Naive thymus-derived CD8-positive, alpha-beta T cell (primary cell): Measurements from ENCODE around the gene PACRG. TPM values are rescaled to one million over a fixed set of nuclear protein-coding genes. Genes with fewer than 3 reads are reported as not detected.
A peak's percentile ranks its signal among the peaks of the same experiment; 100 is the strongest.

ENCODE experiments used
- ATAC-seq, 2 donors: fragments of 150-1000 bp; cut with Tn5 transposase in 1 of 2; sonication (Bioruptor Pico), chemical (Tn5 transposase) in 1 of 2; 1 replicate in 1 of 2; 2 replicates in 1 of 2; pipeline ENCODE4 v1.10.0; 2021; ENCODE audit warnings: mild to moderate bottlenecking in 2 of 2, moderate library complexity in 2 of 2
- POLR2A ChIA-PET: fragments of 350-600 bp; sonication (Branson Sonifier 250); formaldehyde crosslinking; loops from one replicate; lab custom pipeline; 2021; ENCODE audit warnings: antibody characterized with exemption; lab: Charles Lee
- DNase-seq, 10 donors: peaks; one replicate each; pipeline versions ENCODE4 v3.0.0 to v3.0.0-alpha.2; 2020 to 2022
- H3K27ac Mint-ChIP-seq, 10 donors: one replicate each; pipeline ENCODE4 v1.8.0; 2020 to 2022; ENCODE audit warnings: mild to moderate bottlenecking in 10 of 10, mixed read lengths in 10 of 10, moderate library complexity in 4 of 10, inconsistent platforms in 1 of 10
- H3K27me3 Mint-ChIP-seq, 5 donors: one replicate each; pipeline ENCODE4 v1.8.0; 2021 to 2022; ENCODE audit warnings: mixed read lengths in 5 of 5
- H3K36me3 Mint-ChIP-seq, 3 donors: one replicate each; pipeline ENCODE4 v1.8.0; 2020 to 2022; ENCODE audit warnings: mixed read lengths in 3 of 3, mild to moderate bottlenecking in 2 of 3, inconsistent platforms in 1 of 3
- H3K4me1 Mint-ChIP-seq, 4 donors: one replicate each; pipeline ENCODE4 v1.8.0; 2021 to 2022; ENCODE audit warnings: mixed read lengths in 4 of 4
- H3K4me3 Mint-ChIP-seq, 10 donors: one replicate each; pipeline ENCODE4 v1.8.0; 2020 to 2022; ENCODE audit warnings: mild to moderate bottlenecking in 10 of 10, mixed read lengths in 10 of 10, moderate library complexity in 6 of 10, inconsistent platforms in 1 of 10
- H3K9me3 Mint-ChIP-seq, 9 donors: one replicate each; pipeline ENCODE4 v1.8.0; 2020 to 2022; ENCODE audit warnings: mixed read lengths in 9 of 9, mild to moderate bottlenecking in 3 of 9, inconsistent platforms in 1 of 9, moderate library complexity in 1 of 9
- polyA plus RNA-seq, 3 donors: library from polyadenylated mRNA; unstranded; fragments of 300-500 nt; fragmentation: Illumina TruSeq; gene quantifications; one replicate each; pipeline ENCODE4 v1.2.3, GENCODE V29; 2021
- total RNA-seq, 8 experiments: library from RNA in 2 of 8; stranded (reverse) in 2 of 8; gene quantifications; one replicate each; pipeline ENCODE4 v1.2.3 and lab custom pipeline; 2021 to 2026

PACRG gene
- total and polyA plus RNA-seq, 5 experiments from 2014 or later, result 0.34 to 1.2 (median 0.83) TPM; not detected in 1

DNA sequence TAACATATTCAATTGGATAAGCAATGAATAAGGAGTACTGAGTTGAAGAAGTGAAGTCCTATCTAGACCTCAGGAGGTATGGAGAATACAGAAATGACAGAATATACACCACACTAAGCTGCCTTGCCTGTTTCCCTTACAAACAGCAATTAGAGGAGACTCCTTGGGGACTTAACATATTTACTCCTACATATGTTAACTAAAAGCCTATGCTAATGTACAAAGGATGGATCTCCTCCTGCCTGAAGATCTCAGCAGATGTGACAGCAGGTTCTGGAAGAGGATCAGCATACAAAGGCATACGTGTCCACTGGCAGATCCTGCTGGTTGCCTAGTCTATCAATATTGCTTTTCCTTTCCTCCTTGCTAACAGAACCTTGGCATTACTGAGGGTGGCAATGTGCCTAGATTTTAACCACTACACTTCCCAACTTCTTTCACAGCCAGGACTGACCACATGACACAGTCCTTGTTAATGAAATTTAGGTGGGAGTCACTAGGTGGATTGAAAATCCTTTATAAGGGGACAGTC, 29.8 kb upstream of the PACRG start:
- POLR2A ChIA-PET, result no interaction called here
- ATAC-seq, result no peak
- no peaks in the 10 kb centered on the region for H3K27me3 Mint-ChIP-seq

DNA sequence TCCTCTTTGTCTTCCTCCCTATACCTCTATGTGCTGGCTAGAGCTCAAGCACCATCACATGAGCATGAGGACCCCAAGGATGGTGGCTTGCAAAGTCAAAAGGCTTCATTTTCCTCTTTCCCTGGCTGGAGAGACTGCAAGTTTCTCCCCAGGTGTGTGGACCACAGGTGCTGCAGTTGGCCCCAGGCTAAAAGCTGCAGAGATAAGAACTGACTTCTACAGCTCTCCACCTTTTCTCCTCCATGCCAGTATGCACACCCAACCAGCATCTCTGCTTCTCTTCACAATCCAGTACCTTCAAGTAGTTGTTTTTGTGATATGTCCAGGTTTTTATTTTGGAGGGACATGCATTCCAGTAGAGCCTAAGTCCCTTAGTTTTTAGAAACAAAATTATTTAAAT, 29.3 kb upstream of the PACRG start:
- peaks cover 4 to 7% (median 6%) of the 10 kb centered on the region in 3 donors for H3K36me3 Mint-ChIP-seq
- no peaks in the 10 kb centered on the region for H3K27me3 Mint-ChIP-seq
- ATAC-seq, result no peak
- no peaks in the 10 kb centered on the region for H3K9me3 Mint-ChIP-seq
- no peak for DNase-seq
- POLR2A ChIA-PET, result no interaction called here
- no peak overlapping the region for H3K27ac Mint-ChIP-seq
- peaks cover 0 to 7% (median 0%) of the 10 kb centered on the region in 4 donors for H3K4me1 Mint-ChIP-seq
- no peak overlapping the region for H3K4me3 Mint-ChIP-seq

More for the DNA sequence above, 29.8 kb upstream of the PACRG start:
- H3K4me1 Mint-ChIP-seq, result peaks cover 0 to 7% (median 0%) of the 10 kb centered on the region in 4 donors
- no peak overlapping the region for H3K4me3 Mint-ChIP-seq
- no peaks in the 10 kb centered on the region for H3K9me3 Mint-ChIP-seq
- H3K36me3 Mint-ChIP-seq, result peaks cover 4 to 7% (median 6%) of the 10 kb centered on the region in 3 donors
- no peak overlapping the region for H3K27ac Mint-ChIP-seq
- no peak for DNase-seq

DNA sequence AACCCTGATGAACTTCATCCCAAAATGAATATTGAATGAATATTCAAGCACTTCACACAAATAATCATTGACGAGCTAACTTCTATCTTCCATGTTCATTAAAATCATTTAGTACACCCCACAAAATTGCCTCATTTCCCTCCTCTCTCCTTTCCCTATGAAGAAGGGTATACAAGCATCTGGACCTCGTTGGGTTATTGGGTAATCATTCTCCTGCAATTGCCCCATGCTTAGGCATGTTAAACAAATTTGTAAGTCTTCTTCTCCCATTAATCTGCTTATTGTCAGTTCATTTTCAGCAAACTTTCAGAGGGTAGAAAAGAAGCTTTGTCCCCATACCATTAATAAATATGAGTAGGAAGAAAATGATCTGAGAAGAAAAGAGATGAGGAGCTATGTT, 27.8 kb upstream of the PACRG start:
- no peak for DNase-seq
- peaks cover 0 to 7% (median 0%) of the 10 kb centered on the region in 4 donors for H3K4me1 Mint-ChIP-seq
- H3K27ac Mint-ChIP-seq, result no peak overlapping the region
- no peaks in the 10 kb centered on the region for H3K27me3 Mint-ChIP-seq
- no peak overlapping the region for H3K4me3 Mint-ChIP-seq
- H3K36me3 Mint-ChIP-seq, result peaks cover 0 to 7% (median 4%) of the 10 kb centered on the region in 3 donors
- ATAC-seq, result no peak
- POLR2A ChIA-PET, result no interaction called here
- no peaks in the 10 kb centered on the region for H3K9me3 Mint-ChIP-seq

DNA sequence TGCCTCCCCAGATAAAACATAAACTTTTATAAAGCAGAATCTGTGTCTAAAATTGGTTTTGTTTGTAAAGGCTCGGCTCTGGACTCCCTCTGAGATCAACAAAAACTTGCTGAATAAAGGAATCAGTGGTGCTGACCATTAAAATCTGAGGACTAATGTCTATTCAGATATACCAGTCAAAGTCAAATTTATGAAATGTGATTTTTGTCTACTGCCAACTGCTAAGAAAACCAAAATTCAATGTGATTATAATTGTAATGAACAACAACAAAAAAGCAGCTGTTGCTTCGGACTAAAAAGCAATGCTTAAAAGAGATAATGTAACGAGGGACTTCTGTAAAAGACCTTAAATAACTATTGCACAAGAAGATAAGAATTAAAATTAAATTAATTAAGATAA, 26.8 kb upstream of the PACRG start:
- Mint-ChIP-seq H3K36me3 (peaks cover under 1 to 10% (median 4%) of the 10 kb centered on the region in 3 donors), H3K9me3 (no peaks in the 10 kb centered on the region)

DNA sequence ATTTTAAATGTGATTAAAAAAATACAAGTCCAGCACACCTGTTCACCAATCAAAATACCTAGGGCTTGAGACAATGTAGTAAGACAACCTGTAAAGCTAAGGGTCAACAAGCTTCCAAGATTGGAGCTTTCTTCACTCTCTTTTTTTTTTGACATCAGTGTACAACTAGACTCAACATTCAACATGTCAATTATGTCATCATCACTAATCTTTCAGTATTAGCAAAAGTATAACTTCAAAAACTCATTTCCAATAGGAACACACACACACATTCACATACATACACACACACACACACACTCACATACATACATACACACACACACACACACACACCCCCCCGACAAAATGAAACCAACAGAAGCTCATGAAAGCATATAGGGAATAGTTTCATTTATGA, 26.2 kb upstream of the PACRG start:
- peaks cover 0 to 9% (median 5%) of the 10 kb centered on the region in 4 donors for H3K4me1 Mint-ChIP-seq
- ATAC-seq, result no peak

More for the DNA sequence above, 26.8 kb upstream of the PACRG start:
- ATAC-seq, result no peak
- no peaks in the 10 kb centered on the region for H3K27me3 Mint-ChIP-seq
- peaks cover 0 to 7% (median under 1%) of the 10 kb centered on the region in 4 donors for H3K4me1 Mint-ChIP-seq
- POLR2A ChIA-PET, result no interaction called here
- DNase-seq, result no peak
- no peak overlapping the region for H3K27ac Mint-ChIP-seq
- H3K4me3 Mint-ChIP-seq, result no peak overlapping the region

DNA sequence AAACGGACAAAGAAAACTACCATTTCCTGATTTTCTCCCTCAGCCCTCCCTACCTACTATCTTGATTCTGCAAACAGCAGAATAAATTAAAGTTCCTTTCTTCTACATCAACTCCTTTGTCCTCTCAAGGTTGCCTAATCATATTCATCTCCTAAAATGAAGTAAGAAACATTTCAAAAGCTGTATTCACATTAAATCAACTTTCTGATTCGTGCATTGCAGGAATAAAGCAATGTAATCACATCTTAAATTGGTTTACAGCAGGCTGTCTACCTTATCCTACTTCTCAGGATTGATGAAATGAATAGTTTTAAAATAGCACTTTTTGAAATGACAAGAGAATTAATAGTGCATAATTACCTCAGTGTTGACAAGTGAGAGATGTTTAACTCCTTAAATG, 25.3 kb upstream of the PACRG start:
- ATAC-seq, result no peak
- Mint-ChIP-seq H3K4me3 (no peak overlapping the region), H3K27me3 (no peaks in the 10 kb centered on the region), H3K4me1 (peaks cover 0 to 9% (median 6%) of the 10 kb centered on the region in 4 donors), H3K36me3 (peaks cover 0 to 13% (median 7%) of the 10 kb centered on the region in 3 donors), H3K9me3 (no peaks in the 10 kb centered on the region), H3K27ac (no peak overlapping the region)
- no peak for DNase-seq
- POLR2A ChIA-PET, result no interaction called here

More for the DNA sequence above, 26.2 kb upstream of the PACRG start:
- DNase-seq, result no peak
- Mint-ChIP-seq H3K27ac (no peak overlapping the region), H3K27me3 (no peaks in the 10 kb centered on the region), H3K36me3 (peaks cover 0 to 13% (median 7%) of the 10 kb centered on the region in 3 donors), H3K4me3 (no peak overlapping the region), H3K9me3 (no peaks in the 10 kb centered on the region)
- POLR2A ChIA-PET, result no interaction called here

DNA sequence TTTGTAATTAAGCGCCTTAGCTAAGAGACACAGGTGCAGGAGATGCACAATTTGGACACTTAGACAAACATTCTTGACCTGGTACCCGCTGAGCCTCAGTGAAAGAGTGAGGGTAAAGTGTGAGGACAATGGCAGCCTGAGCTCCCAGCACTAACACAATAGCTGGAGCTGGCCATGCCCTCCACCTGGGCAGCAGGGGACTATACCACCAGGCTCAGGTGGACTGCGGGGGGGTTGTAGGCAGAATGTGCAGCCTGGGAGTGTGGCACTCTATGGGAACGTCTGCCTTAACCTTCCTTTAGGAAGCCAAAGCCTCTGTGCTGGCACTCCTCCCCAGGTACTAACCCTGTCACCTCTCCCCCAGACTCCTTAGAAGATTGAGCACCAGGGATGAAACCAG, 23.8 kb upstream of the PACRG start:
- H3K4me1 Mint-ChIP-seq, result peaks cover 0 to 6% (median 5%) of the 10 kb centered on the region in 4 donors
- no peak overlapping the region for H3K4me3 Mint-ChIP-seq
- no peaks in the 10 kb centered on the region for H3K27me3 Mint-ChIP-seq
- H3K9me3 Mint-ChIP-seq, result peaks cover 0 to 1% (median 0%) of the 10 kb centered on the region in 9 donors
- peaks cover 0 to 12% (median 8%) of the 10 kb centered on the region in 3 donors for H3K36me3 Mint-ChIP-seq
- DNase-seq (no peak), ATAC-seq (no peak)
- POLR2A ChIA-PET, result no interaction called here
- no peak overlapping the region for H3K27ac Mint-ChIP-seq

DNA sequence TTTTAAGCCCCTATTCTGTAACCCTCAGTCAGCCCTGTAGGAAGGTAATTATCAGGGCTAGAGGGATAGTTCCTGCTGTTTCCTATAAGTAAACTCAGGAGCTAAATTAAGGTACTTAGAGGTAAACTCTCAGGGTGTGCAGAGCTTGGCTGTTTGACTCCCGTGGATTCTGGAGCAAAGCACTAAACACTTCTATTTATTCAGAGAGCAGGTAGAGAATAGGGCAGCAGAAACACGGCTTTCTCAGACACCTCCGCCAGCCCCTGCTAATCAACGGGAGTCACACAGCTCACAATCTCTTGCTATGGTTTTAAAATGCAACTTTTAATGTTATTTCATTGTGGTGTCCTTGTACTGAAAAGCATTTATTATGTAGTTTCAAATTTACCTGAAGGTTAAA, 22.0 kb upstream of the PACRG start:
- DNase-seq, result no peak
- H3K36me3 Mint-ChIP-seq, result peaks cover 5 to 12% (median 8%) of the 10 kb centered on the region in 3 donors
- H3K9me3 Mint-ChIP-seq, result peaks cover 0 to 1% (median 0%) of the 10 kb centered on the region in 9 donors
- no peak overlapping the region for H3K4me3 Mint-ChIP-seq
- peaks cover 0 to 6% (median 4%) of the 10 kb centered on the region in 4 donors for H3K4me1 Mint-ChIP-seq
- POLR2A ChIA-PET, result no interaction called here
- no peaks in the 10 kb centered on the region for H3K27me3 Mint-ChIP-seq
- ATAC-seq, result no peak
- H3K27ac Mint-ChIP-seq, result peak overlapping the region in 1 of 10 donors; percentile 33

DNA sequence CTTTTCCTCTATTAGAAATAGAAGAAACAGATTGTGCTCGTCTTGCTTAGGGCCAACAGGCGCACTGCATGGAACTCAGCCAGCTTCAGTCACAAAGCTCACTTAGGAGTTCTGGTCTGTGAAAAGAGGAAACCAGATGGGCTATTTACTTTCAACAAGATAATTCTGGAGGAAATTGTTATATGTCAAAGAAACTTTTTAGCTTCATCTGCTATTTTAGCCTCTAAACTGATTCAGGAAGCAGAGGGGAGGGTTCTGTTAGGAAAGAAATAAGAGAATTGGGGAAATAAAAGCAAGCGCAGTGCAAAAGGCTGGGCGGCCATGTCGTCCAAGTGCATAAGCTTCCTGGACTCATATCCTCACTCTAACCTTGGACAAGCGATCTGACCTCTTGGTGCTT, 21.5 kb upstream of the PACRG start:
- peak overlapping the region in 1 of 10 donors; percentile 47 for H3K27ac Mint-ChIP-seq
- H3K4me1 Mint-ChIP-seq, result peaks cover 0 to 6% (median 4%) of the 10 kb centered on the region in 4 donors
- H3K4me3 Mint-ChIP-seq, result no peak overlapping the region
- ATAC-seq (no peak), DNase-seq (no peak)
- no peaks in the 10 kb centered on the region for H3K27me3 Mint-ChIP-seq
- POLR2A ChIA-PET, result no interaction called here
- peaks cover 0 to 1% (median 0%) of the 10 kb centered on the region in 9 donors for H3K9me3 Mint-ChIP-seq
- H3K36me3 Mint-ChIP-seq, result peaks cover 5 to 12% (median 8%) of the 10 kb centered on the region in 3 donors

DNA sequence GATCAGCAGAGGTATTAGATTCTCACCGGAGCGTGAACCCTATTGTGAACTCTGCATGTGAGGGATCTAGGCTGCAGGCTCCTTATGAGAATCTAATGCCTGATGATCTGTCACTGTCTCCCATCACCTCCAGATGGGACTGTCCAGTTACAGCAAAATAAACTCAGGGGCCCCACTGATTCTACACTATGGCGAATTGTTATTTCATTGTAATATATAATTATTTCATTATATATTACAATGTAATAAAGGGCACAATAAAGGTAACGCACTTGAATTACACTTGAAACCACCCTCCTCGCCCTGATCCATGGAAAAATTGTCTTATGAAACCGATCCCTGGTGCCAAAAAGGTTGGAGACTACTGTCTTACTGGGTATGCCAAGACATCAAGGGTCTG, 18.8 kb upstream of the PACRG start:
- Mint-ChIP-seq H3K27me3 (no peaks in the 10 kb centered on the region), H3K4me1 (peaks cover 5 to 7% (median 6%) of the 10 kb centered on the region in 4 donors), H3K27ac (no peak overlapping the region), H3K9me3 (peaks cover 0 to 1% (median 0%) of the 10 kb centered on the region in 9 donors), H3K36me3 (peaks cover 5 to 19% (median 8%) of the 10 kb centered on the region in 3 donors), H3K4me3 (no peak overlapping the region)
- DNase-seq (no peak), ATAC-seq (no peak)
- POLR2A ChIA-PET, result interaction anchor here (0.5 kb wide), 1 partner anchor 15 kb away, joined by 3 read pairs; no protein-coding TSS in a partner anchor

DNA sequence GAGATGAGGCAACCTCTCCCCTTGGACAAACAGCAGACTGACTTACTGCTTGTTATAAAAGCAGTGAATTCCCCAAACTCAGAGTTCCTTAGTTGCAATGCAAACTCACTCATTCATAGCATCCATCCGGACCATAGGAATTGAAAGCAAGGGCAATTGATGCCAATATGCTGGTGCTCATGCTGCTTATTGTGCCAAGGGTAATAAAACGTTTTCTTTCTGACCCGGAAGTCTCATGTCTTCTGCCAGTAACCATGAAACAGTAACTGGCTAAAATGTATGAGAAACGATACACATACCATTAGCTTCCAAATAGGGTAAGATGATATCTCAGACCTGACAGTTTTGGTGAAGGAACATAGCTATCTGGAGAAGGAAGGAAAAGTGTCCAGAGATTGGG, 18.3 kb upstream of the PACRG start:
- peaks cover 5 to 7% (median 6%) of the 10 kb centered on the region in 4 donors for H3K4me1 Mint-ChIP-seq
- H3K4me3 Mint-ChIP-seq, result no peak overlapping the region
- H3K36me3 Mint-ChIP-seq, result peaks cover 5 to 19% (median 8%) of the 10 kb centered on the region in 3 donors
- peak overlapping the region in 1 of 10 donors; percentile 73 for H3K27ac Mint-ChIP-seq
- DNase-seq, result no peak
- H3K27me3 Mint-ChIP-seq, result no peaks in the 10 kb centered on the region
- H3K9me3 Mint-ChIP-seq, result peaks cover 0 to 1% (median 0%) of the 10 kb centered on the region in 9 donors
- POLR2A ChIA-PET, result interaction anchor here (0.5 kb wide), 1 partner anchor 16 kb away, joined by 3 read pairs; no protein-coding TSS in a partner anchor
- ATAC-seq, result no peak

DNA sequence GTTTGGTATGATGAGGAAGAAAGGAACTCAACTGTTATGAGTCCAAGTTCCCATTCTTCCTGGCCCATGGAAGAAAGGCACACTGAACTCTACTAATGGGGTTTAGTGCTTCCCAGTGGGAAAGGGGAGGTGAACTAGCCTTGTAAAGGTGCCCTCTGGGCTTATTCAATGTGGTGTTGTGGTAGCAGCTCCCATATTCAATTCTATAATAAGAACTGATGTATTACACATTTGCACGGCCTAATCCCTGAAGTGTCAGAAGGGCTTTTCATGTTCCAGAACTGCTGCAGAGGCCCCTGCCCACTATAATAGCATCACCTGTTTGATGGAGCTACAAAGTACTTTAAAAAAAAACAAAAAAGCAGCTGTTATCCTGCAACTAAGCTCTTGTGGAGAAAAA, 17.4 kb upstream of the PACRG start:
- ATAC-seq (no peak), DNase-seq (no peak)
- Mint-ChIP-seq H3K4me1 (peaks cover 5 to 7% (median 6%) of the 10 kb centered on the region in 4 donors), H3K9me3 (peaks cover 0 to 1% (median 0%) of the 10 kb centered on the region in 9 donors), H3K27ac (no peak overlapping the region), H3K4me3 (no peak overlapping the region), H3K36me3 (peaks cover 5 to 14% (median 6%) of the 10 kb centered on the region in 3 donors), H3K27me3 (no peaks in the 10 kb centered on the region)
- POLR2A ChIA-PET, result no interaction called here

DNA sequence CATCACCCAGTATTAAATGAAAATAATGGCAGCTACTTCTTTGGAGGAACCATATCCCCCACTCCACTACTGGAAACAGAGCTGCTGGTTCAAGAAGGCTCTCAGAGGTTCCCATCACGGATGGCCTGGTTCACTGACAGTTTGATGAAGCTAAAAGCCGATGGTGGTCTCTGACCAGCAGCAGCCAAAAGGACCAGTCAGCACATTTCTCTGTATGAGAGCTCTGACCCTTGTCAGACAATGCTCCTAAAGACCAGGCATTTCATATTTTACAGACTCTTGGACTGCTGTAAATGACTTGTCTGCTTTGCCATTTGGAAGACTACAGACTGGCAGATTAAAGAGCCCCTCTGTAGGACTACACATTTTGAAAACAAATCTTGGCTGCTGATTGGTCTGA, 16.8 kb upstream of the PACRG start:
- H3K4me3 Mint-ChIP-seq, result no peak overlapping the region
- ATAC-seq, result no peak
- H3K27ac Mint-ChIP-seq, result no peak overlapping the region
- peaks cover 0 to 1% (median 0%) of the 10 kb centered on the region in 9 donors for H3K9me3 Mint-ChIP-seq
- DNase-seq, result no peak
- no peaks in the 10 kb centered on the region for H3K27me3 Mint-ChIP-seq
- H3K4me1 Mint-ChIP-seq, result peaks cover 5 to 7% (median 6%) of the 10 kb centered on the region in 4 donors
- POLR2A ChIA-PET, result interaction anchor here (0.5 kb wide), 1 partner anchor 99 kb away, joined by 4 read pairs; no protein-coding TSS in a partner anchor
- H3K36me3 Mint-ChIP-seq, result peaks cover 5 to 13% (median 5%) of the 10 kb centered on the region in 3 donors
